BE2C (cell line): ENCODE measurements around the gene NELFCD.

Source experiments
- DNase-seq: peaks from one replicate; pipeline ENCODE4 v3.0.0-alpha.2; 2020
- H3K27me3 ChIP-seq: fragments of 250-450 bp; sonication (Bioruptor Pico); 2 replicates; pipeline ENCODE4 v1.5.1; 2020; ENCODE audit warnings: mild to moderate bottlenecking
- H3K36me3 ChIP-seq: fragments of 250-450 bp; sonication (Bioruptor Pico); 2 replicates; pipeline ENCODE4 v1.5.1; 2020; ENCODE audit warnings: mild to moderate bottlenecking
- H3K4me1 ChIP-seq: fragments of 250-450 bp; sonication (Bioruptor Pico); 2 replicates; pipeline ENCODE4 v1.5.1; 2020
- H3K4me3 ChIP-seq: 2 replicates; pipeline ENCODE4 v1.5.1; 2011; ENCODE audit warnings: low read depth, low read length
- H3K9me3 ChIP-seq: fragments of 250-450 bp; sonication (Bioruptor Pico); 2 replicates; pipeline ENCODE4 v1.5.1; 2020
- CTCF ChIP-seq: IDR thresholded peaks from 2 replicates; pipeline ENCODE4 v1.5.1; 2012; ENCODE audit warnings: mild to moderate bottlenecking, low read depth, low read length

The NELFCD gene

DNA sequence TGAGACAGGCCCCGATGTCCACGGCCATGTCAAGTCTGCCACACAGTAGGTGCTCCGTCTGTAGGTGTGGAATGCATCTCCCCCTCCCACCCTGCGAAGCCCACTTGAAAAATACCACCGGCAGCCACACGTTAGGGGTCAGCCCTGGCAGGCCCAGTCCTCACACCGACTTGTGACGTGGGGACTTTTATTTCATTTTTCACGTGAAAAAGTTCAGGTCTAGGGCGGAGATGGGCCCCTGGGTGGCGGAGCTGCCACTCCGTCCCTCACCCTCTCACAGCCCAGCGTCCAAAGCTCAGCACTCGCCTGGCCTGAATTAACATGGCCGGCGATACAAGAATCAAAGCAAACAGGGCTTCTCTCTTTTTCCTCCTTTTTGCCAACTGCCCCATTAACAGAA lies 34.4 kb downstream of the NELFCD start:
- DNase-seq, result no peak
- H3K4me1 ChIP-seq, result peaks cover 7% of the 10 kb centered on the region
- no peak overlapping the region for H3K4me3 ChIP-seq
- no peak for TF ChIP-seq CTCF
- H3K9me3 ChIP-seq, result no peaks in the 10 kb centered on the region
- no peaks in the 10 kb centered on the region; the same call in 1 of the 2 replicates for H3K36me3 ChIP-seq
- H3K27me3 ChIP-seq, result no peaks in the 10 kb centered on the region

DNA sequence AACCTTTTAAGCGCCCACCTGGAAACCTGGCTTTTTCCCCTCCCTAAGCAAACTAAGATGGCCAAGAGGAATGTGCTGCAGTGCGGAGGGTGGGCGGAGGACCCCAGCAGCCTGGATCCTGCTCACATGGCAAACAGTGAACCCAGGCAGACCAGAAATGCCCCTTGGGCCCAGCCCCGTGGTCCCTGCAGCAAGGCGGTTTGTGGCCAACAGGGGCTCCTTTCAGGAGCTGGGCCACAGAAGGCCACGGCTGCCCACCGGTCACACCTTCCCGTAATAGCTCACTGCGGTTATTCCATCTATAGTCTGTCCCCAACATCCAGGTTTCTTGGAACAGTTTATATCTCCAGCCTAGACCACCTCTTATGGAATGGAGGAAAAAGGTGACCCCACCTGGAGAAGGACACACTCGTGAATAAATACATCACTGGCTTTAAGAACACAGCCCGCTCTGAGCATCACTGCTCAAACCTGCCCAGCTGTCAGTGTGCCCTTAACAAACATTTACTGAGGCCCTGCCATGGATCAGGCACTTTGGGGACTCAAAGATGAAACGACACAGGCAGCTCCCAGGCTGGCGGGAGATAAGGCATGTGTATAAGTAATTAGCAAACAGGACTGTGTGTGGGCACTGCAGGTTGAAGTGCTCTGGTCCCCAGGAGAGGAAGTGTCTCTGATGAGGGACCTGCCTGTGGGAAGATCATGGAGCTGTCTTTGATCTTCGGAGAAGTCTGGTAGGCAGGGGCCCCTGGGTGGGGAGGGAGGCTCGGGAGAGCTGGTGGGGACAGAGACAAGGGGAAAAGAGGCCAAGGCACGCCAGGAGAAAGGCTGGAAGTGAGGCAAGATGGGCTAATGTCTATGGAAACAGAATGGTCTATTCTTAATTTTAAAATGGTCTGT lies 35.0 kb downstream of the NELFCD start:
- H3K4me3 ChIP-seq, result no peak overlapping the region
- H3K4me1 ChIP-seq, result peaks cover 10% of the 10 kb centered on the region
- TF ChIP-seq CTCF, result no peak
- no peaks in the 10 kb centered on the region for H3K27me3 ChIP-seq
- peak; percentile 55 for DNase-seq
- no peaks in the 10 kb centered on the region for H3K9me3 ChIP-seq
- H3K36me3 ChIP-seq, result no peaks in the 10 kb centered on the region; the same call in 1 of the 2 replicates

- Histone ChIP-seq H3K4me3 (no peak overlapping the region), H3K4me1 (peaks cover 12% of the 10 kb centered on the region), H3K9me3 (no peaks in the 10 kb centered on the region), H3K27me3 (no peaks in the 10 kb centered on the region), H3K36me3 (peaks cover 2% of the 10 kb centered on the region)
- no peak for DNase-seq
- TF ChIP-seq CTCF, result no peak
Observed at GRCh38 chr20:59016795-59017492, 35.9 kb downstream of the NELFCD start.

DNA sequence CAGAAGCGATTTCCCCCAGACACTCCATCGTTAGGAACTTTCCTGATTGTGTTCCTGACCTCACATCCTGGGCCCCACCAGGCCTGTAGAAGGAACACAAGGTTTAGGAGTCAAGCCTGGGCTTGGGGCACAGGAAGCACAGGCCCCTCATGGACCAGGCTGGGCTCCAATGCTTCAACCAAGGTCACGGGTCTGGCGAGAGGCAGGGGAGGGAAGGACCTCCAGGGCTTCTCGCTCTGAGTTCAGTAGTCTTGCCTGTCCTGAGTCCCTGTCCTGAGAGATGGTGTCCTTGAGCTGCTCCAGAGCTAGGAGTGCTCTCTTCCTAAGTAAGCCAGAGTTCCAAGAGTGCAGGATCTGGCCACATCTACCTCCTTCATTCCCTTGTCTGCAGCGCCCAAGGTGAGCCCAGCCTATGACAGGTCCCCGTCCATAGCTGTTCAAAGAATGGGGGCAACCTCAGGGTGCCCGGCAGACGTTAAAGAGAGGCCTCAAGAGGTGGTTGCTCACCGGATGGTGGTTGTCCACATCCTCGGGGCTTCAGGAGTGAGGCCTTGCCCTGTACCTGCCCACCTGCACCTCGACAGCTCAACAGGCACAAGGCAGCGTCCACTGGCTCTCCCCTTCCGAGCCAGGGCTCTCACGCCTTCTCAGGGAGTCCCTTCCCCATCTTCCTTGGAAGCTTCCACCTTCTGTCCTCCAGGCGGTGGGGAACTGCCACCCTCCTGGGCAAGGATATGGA lies 36.6 kb downstream of the NELFCD start:
- TF ChIP-seq CTCF, result no peak
- Histone ChIP-seq H3K27me3 (no peaks in the 10 kb centered on the region), H3K4me1 (peaks cover 12% of the 10 kb centered on the region), H3K36me3 (peaks cover 6% of the 10 kb centered on the region), H3K9me3 (no peaks in the 10 kb centered on the region), H3K4me3 (no peak overlapping the region)
- no peak for DNase-seq

DNA sequence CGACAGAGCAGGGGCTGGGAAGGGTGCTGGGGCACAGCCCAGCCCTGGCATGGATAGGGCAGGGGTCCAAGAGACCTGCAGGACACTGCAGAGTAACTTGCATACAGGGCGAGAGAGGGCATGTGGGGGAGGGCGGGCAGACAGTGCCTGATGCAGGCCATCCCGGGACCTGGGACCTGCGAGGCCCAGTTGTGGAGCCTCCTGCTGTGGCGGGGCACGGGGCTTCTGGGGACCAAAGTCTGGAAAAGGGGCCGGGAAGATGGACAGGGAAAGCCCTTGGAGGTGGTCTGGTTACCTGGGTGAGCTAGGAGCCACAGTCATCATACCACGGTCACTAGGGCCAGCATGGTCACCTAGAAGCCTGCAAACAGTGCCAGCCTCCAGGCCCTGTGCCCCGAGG lies 37.8 kb downstream of the NELFCD start:
- no peaks in the 10 kb centered on the region for H3K27me3 ChIP-seq
- peaks cover 12% of the 10 kb centered on the region for H3K4me1 ChIP-seq
- no peak for DNase-seq
- no peaks in the 10 kb centered on the region for H3K9me3 ChIP-seq
- H3K4me3 ChIP-seq, result no peak overlapping the region
- peaks cover 9% of the 10 kb centered on the region for H3K36me3 ChIP-seq
- TF ChIP-seq CTCF, result no peak
